CD4-positive, alpha-beta T cell treated with Interleukin-2 at 100 ng/mL for 4 hours (primary cell): ENCODE measurements around the gene GRID2.

Source experiments
- DNase-seq: peaks from one replicate; pipeline ENCODE4 v3.0.0-alpha.2; 2020; ENCODE audit warnings: low spot score

Gene GRID2

GRCh38 chr4:93084599-93085305, 781.0 kb downstream of the GRID2 start:
- no peak for DNase-seq

GRCh38 chr4:93086356-93086755, 782.6 kb downstream of the GRID2 start:
- DNase-seq, result no peak

- no peak for DNase-seq
Measured at GRCh38 chr4:93092765-93093164, 789.0 kb downstream of the GRID2 start.

- DNase-seq, result no peak
Measured at GRCh38 chr4:93103042-93103441, 799.3 kb downstream of the GRID2 start.

GRCh38 chr4:93116624-93117023, 812.9 kb downstream of the GRID2 start:
- no peak for DNase-seq

GRCh38 chr4:93127489-93127888, 823.7 kb downstream of the GRID2 start:
- no peak for DNase-seq

GRCh38 chr4:93132631-93133030, 828.9 kb downstream of the GRID2 start:
- no peak for DNase-seq

GRCh38 chr4:93139118-93139517, 835.4 kb downstream of the GRID2 start:
- no peak for DNase-seq

- no peak for DNase-seq
Measured at GRCh38 chr4:93143902-93144301, 840.1 kb downstream of the GRID2 start.

- DNase-seq, result no peak
Measured at GRCh38 chr4:93144644-93145043, 840.9 kb downstream of the GRID2 start.

GRCh38 chr4:93147524-93148212, 843.9 kb downstream of the GRID2 start:
- no peak for DNase-seq

- DNase-seq, result no peak
Measured at GRCh38 chr4:93152491-93152890, 848.7 kb downstream of the GRID2 start.

GRCh38 chr4:93157986-93158385, 854.2 kb downstream of the GRID2 start:
- no peak for DNase-seq

- DNase-seq, result no peak
Measured at GRCh38 chr4:93168053-93168452, 864.3 kb downstream of the GRID2 start.

- DNase-seq, result no peak
Measured at GRCh38 chr4:93169966-93170365, 866.2 kb downstream of the GRID2 start.

GRCh38 chr4:93174598-93174997, 870.8 kb downstream of the GRID2 start:
- no peak for DNase-seq

- no peak for DNase-seq
Measured at GRCh38 chr4:93178279-93178678, 874.5 kb downstream of the GRID2 start.

GRCh38 chr4:93179044-93179443, 875.3 kb downstream of the GRID2 start:
- no peak for DNase-seq

GRCh38 chr4:93182722-93183121, 879.0 kb downstream of the GRID2 start:
- DNase-seq, result no peak

GRCh38 chr4:93183576-93183975, 879.8 kb downstream of the GRID2 start:
- no peak for DNase-seq

- DNase-seq, result no peak
Measured at GRCh38 chr4:93184053-93184452, 880.3 kb downstream of the GRID2 start.

- DNase-seq, result no peak
Measured at GRCh38 chr4:93186846-93187245, 883.1 kb downstream of the GRID2 start.

GRCh38 chr4:93187466-93187865, 883.7 kb downstream of the GRID2 start:
- DNase-seq, result no peak

GRCh38 chr4:93187892-93188291, 884.1 kb downstream of the GRID2 start:
- no peak for DNase-seq
